GM18870 (cell line): Measurements from ENCODE around the gene CCDC57.

Source experiments
- ATAC-seq: cut with Tn5 transposase; IDR thresholded peaks from one replicate; pipeline ENCODE4 v1.9.1; 2021; ENCODE audit warnings: moderate library complexity; ENCODE audit not compliant: unreplicated experiment

The CCDC57 gene

DNA sequence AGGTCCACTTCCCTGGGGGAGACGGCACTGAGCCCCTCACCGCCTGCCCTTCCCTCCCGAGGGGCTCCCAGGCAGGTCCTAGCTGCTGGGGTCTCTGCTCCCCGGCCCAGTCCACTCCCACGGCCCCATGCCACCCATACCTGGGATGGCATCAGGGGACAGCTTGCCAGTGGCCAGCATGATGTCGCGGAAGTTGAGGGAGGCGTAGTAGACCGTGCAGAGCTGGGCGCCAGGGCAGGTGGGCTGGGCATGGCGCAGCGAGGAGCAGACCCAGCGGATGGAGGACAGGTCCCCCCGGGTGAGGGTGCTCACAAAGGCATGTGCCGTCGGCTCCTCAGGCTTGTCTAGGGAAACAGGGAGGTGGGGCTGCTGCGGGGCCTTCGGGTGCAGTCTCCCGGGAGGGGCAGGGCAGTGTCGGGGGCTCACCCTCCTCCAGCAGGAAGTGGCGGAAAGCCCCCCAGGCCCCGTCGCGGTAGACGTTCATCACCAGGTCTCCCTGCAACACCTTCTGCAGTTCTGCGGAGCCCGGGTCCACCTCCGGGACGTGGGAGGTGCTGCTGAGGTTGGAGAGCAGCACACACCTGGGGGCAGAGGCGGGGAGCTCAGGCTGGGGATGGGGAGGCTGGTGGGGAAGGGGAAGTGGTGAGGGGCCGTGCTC lies 128.1 kb downstream of the CCDC57 start:
- no peak for ATAC-seq

- no peak for ATAC-seq
These were observed 128.9 kb downstream of the CCDC57 start for GRCh38 chr17:82083533-82084359.

DNA sequence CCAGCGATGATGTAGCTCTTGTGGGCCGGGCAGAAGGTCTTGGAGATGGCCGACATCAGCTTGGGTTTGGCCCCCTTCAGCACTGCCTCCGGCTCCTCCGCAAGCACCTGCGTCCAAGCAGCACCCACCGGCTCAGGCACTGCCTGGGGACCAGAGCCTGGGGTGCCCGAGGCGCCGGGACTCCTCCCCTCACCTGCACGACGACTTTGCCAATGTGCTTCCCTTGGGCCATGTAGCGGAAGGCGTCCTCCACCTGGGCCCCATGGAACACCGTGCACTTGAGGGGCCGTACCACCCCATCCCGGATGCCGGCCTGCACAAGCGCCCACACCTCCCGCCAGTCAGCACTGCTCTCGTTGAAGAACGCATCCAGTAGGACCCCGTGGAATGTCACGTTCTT lies 129.6 kb downstream of the CCDC57 start:
- no peak for ATAC-seq

GRCh38 chr17:82082456-82082855 lies 130.2 kb downstream of the CCDC57 start:
- no peak for ATAC-seq

- ATAC-seq = no peak
These were observed 130.7 kb downstream of the CCDC57 start for GRCh38 chr17:82081966-82082365.

DNA sequence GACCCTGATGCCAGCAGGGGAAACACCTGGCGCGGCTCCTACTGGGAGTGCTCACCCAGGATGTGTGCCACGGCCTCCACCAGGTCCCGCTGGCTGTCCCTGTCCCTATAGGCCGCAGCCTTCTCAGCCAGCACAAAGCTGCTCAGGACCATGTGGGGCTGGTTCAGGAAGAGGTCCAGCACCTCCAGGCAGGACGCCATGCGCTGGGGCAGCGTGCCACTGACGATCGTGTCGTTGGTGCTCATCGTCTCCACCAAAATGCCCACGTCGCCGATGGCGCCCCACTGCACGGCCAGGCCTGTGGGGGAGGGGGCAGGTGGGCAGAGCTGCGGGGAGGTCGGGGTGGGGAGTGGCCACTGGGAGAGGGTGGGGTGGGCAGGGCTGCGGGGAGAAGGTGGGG lies 131.1 kb downstream of the CCDC57 start:
- ATAC-seq = no peak

DNA sequence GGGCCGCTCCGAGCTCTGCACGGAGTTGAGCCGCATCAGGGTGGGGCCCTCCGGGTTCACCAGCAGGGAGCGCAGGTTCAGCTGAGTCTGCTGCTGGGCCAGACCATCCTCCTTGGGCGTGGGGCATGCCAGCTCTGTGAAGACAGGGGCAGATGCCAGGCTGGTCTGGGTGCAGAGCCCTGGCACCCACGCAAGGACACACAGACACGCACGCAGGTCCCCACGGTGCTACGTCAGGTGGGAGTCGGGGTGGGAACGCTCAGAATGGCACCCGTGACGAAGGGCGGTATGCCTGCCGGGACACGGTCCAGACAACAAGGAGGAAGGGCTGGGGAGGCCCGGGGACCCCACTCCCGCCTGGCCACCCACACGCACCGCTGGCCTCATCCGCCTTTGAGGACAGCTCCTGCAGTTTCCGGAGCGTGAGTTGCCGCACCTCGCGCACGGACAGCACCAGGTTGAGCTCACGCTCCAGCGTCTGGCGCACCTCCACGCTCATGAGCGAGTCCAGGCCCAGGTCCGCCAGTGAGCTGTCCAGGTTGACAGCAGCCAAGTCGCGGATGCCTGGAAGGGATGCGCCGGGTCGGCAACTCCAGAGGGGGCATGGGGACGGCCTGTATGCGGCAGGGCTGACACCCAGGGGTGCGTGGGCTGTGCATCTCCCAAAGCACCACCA lies 131.7 kb downstream of the CCDC57 start:
- no peak for ATAC-seq

GRCh38 chr17:82080048-82080788 lies 132.4 kb downstream of the CCDC57 start:
- no peak for ATAC-seq

GRCh38 chr17:82079001-82079677 lies 133.5 kb downstream of the CCDC57 start:
- ATAC-seq = no peak

DNA sequence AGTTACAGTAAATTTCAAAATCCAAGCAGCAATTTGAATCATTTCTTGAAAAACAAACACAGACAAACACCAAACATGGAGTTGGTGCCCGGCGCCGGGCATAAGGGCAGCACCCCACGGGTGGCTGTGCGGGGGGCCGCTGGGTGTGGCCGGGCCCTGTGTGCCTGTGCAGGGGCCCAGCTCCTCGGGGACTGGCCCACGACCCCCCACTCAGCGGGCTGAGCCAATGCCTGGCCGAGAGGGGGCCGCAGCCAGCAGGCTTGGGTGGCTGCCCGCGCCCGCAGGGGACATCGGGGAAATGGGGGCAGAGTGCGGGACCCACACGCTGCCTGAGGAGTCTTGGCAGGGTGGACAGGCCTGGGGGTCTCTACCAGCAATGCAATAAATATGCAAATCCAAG lies 134.2 kb downstream of the CCDC57 start:
- ATAC-seq = no peak

- no peak for ATAC-seq
These were observed 134.9 kb downstream of the CCDC57 start for GRCh38 chr17:82077617-82078358.

GRCh38 chr17:82076785-82077591 lies 135.7 kb downstream of the CCDC57 start:
- no peak for ATAC-seq

GRCh38 chr17:82076018-82076784 lies 136.4 kb downstream of the CCDC57 start:
- ATAC-seq = no peak

GRCh38 chr17:82073446-82073845 lies 139.2 kb downstream of the CCDC57 start:
- no peak for ATAC-seq

- ATAC-seq = no peak
These were observed 139.8 kb downstream of the CCDC57 start for GRCh38 chr17:82072827-82073226.

GRCh38 chr17:82070611-82071010 lies 142.0 kb downstream of the CCDC57 start:
- no peak for ATAC-seq

DNA sequence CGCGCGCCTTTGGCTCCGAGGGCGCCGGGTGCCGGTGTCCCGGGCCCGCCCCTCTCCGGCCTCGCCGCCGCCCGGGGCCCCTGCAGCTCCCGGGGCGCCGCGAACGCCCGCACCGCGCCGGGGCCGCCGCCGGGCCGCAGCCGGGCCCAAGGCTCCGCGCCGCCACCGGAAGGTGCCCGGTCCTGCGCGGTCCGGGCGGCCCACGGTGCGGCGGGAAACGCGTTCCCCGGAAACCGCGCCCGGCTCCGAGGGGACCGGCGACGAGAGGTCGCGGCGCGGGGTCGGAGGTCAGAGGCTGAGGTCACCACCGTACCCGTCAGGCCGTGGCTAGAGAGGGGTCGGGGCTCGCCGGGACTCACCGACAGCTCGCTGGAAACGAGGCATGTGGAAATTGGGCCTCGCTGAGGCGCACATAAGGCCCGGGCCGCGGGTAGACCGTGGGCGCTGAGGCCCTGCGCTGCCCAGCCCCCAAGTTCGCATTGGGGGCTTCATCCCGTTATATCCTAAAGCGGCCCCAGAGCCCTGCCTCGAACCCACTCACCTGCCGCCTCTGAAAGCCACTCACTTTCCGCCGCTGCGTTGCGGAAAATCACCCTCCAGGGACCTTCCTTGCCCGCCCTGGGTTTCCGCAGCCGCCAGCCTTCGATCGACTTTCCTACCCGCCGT lies 146.9 kb downstream of the CCDC57 start, which contains the start of gene DUS1L:
DUS1L (minus strand) TSS at position 167 of the 666 bp plus-strand sequence. CDS start 745 bp downstream, outside the sequence.
- no peak for ATAC-seq

DNA sequence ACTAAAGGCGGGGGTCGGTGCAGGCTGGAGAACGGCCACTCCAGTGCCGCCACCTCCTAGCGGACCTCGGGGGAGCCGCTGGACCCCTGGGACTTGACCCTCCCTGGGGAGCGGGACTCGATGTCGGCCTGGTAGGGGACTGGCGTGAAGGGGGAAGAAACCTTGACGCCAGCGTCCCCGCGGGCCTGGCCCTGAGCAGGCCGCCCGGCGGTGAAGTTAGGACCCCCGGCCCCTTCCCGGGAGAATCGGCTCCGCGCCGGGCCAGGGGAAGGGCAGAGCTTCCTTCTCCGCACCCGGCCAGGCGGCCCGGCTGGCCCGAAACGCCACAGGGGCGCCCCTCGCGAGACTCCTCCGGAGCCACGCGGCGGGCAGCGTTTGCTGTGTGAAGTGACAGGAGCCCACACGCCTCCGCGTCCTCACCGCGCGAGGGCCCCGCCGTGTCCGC lies 147.4 kb downstream of the CCDC57 start:
- ATAC-seq = no peak
